Endothelial cell of umbilical vein (primary cell): ENCODE measurements around the gene FANCC. TPM values are rescaled to one million over a fixed set of nuclear protein-coding genes. Genes with fewer than 3 reads are reported as not detected.

ENCODE experiments used
- BruUV-seq: library from RNA; stranded (reverse); fragments of 400-500 nt; replicated peaks from 2 replicates; lab custom pipeline; 2021; lab: Mats Ljungman, UMichigan
- CTCF ChIA-PET: fragments of 300-600, 350-600 bp; sonication (Branson Sonifier 250); formaldehyde crosslinking; loops from one replicate; lab custom pipeline; 2021; ENCODE audit warnings: antibody characterized with exemption, inconsistent platforms; lab: Charles Lee
- POLR2A ChIA-PET: fragments of 300-600, 350-600 bp; sonication (Branson Sonifier 250); formaldehyde crosslinking; loops from one replicate; lab custom pipeline; 2021; ENCODE audit warnings: antibody characterized with exemption, inconsistent platforms; lab: Charles Lee
- DNase-seq: peaks from one replicate; pipeline ENCODE4 v3.0.0-alpha.2; 2011; ENCODE audit warnings: low read depth, low spot score
- FAIRE-seq: peaks from 2 replicates; lab custom pipeline; 2011; peaks lifted over from hg19 to GRCh38; lab: Jason Lieb, UNC
- H2AFZ ChIP-seq: 2 replicates; pipeline ENCODE4 v1.6.0; 2012; ENCODE audit warnings: low read depth, low read length, control low read depth, inconsistent platforms
- H3K27ac ChIP-seq: 2 replicates; pipeline ENCODE4 v1.5.1; 2011; ENCODE audit warnings: low read depth, mild to moderate bottlenecking, control low read depth, low read length, moderate library complexity; ENCODE audit not compliant: insufficient read depth
- H3K27me3 ChIP-seq, 2 experiments: 2 replicates each; pipeline versions ENCODE4 v1.6.0 to v1.6.1; 2011; ENCODE audit warnings: low read length in 2 of 2, mixed read lengths in 1 of 2; ENCODE audit not compliant: control insufficient read depth in 2 of 2, insufficient read depth in 2 of 2
- H3K36me3 ChIP-seq, 2 experiments: 2 replicates in 1 of 2; 3 replicates in 1 of 2; pipeline ENCODE4 v1.5.1; 2011; ENCODE audit warnings: low read length in 2 of 2, mild to moderate bottlenecking in 1 of 2, moderate library complexity in 1 of 2; ENCODE audit not compliant: control insufficient read depth in 2 of 2, insufficient read depth in 2 of 2; ENCODE audit errors: extremely low read depth in 1 of 2
- H3K4me1 ChIP-seq: 3 replicates; pipeline ENCODE4 v1.5.1; 2011; ENCODE audit warnings: mild to moderate bottlenecking, low read length; ENCODE audit not compliant: control insufficient read depth, insufficient read depth; ENCODE audit errors: extremely low read depth
- H3K4me2 ChIP-seq: 2 replicates; pipeline ENCODE4 v1.6.1; 2011; ENCODE audit warnings: low read length, control low read depth, mixed read lengths; ENCODE audit not compliant: insufficient read depth
- H3K4me3 ChIP-seq, 3 experiments: fragments of 200-600 bp in 1 of 3; sonication (generic), shearing (Covaris generic) in 1 of 3; replicated peaks in 1 of 3; 2 replicates each; pipeline ENCODE4 v1.5.1; 2011 to 2016; ENCODE audit warnings: control low read depth in 3 of 3, low read length in 3 of 3, mild to moderate bottlenecking in 2 of 3, inconsistent platforms in 1 of 3, low read depth in 1 of 3, moderate library complexity in 1 of 3; ENCODE audit not compliant: insufficient read depth in 1 of 3
- H3K79me2 ChIP-seq: 2 replicates; pipeline ENCODE4 v1.6.0; 2012; ENCODE audit warnings: low read length, inconsistent platforms; ENCODE audit not compliant: control insufficient read depth, insufficient read depth
- H3K9ac ChIP-seq: replicated peaks from 2 replicates; pipeline ENCODE3; 2011; ENCODE audit warnings: low read length, control low read depth; ENCODE audit not compliant: insufficient read depth; ENCODE audit errors: extremely low read depth
- H3K9me1 ChIP-seq: replicated peaks from 3 replicates; pipeline ENCODE4 v1.6.0; 2011; ENCODE audit warnings: mild to moderate bottlenecking, low read length; ENCODE audit not compliant: control insufficient read depth, insufficient read depth; ENCODE audit errors: extremely low read depth
- H3K9me3 ChIP-seq: replicated peaks from 2 replicates; pipeline ENCODE4 v1.5.1; 2012; ENCODE audit warnings: low read length, inconsistent platforms; ENCODE audit not compliant: control insufficient read depth, insufficient read depth
- H4K20me1 ChIP-seq: replicated peaks from 2 replicates; pipeline ENCODE3; 2011; ENCODE audit warnings: mild to moderate bottlenecking, low read length; ENCODE audit not compliant: control insufficient read depth, insufficient read depth; ENCODE audit errors: extremely low read depth
- EZH2 ChIP-seq: IDR thresholded peaks from 2 replicates; pipeline ENCODE4 v1.6.1; 2012; ENCODE audit warnings: borderline replicate concordance, low read depth, mild to moderate bottlenecking, moderate library complexity, low read length, inconsistent platforms; ENCODE audit not compliant: severe bottlenecking
- FOS ChIP-seq: IDR thresholded peaks from 2 replicates; pipeline ENCODE4 v1.6.1; 2011; ENCODE audit warnings: mild to moderate bottlenecking, low read length, moderate library complexity, borderline replicate concordance; ENCODE audit not compliant: insufficient read depth
- GATA2 ChIP-seq: IDR thresholded peaks from 2 replicates; pipeline ENCODE4 v1.7.0; 2011; ENCODE audit warnings: low read depth, mild to moderate bottlenecking, moderate library complexity, mixed read lengths, low read length; ENCODE audit not compliant: insufficient read length, insufficient read depth
- JUN ChIP-seq: IDR thresholded peaks from 2 replicates; pipeline ENCODE4 v1.6.1; 2011; ENCODE audit warnings: borderline replicate concordance, low read depth; ENCODE audit not compliant: insufficient read length, insufficient read depth
- MYC ChIP-seq: IDR thresholded peaks from one replicate; pipeline ENCODE4 v1.6.1; 2011; ENCODE audit warnings: mild to moderate bottlenecking, low read depth, low read length
- POLR2AphosphoS5 ChIP-seq: IDR thresholded peaks from 2 replicates; pipeline ENCODE4 v1.6.1; 2012; ENCODE audit warnings: low read depth, mild to moderate bottlenecking, control low read depth, low read length, moderate library complexity; ENCODE audit not compliant: insufficient read depth
- dilution Hi-C: fragments of 300-500 bp; cut with MboI; formaldehyde crosslinking; loops from one replicate; pipeline ENCODE4 v1.15.0; 2019; ENCODE audit warnings: low sequenced_read_pairs; ENCODE audit not compliant: extremely low pct_ligation_motif_present
- intact Hi-C: fragments of 100-400 bp; cut with micrococcal nuclease; formaldehyde crosslinking; loops from one replicate; pipeline ENCODE4 v1.10.0; 2022
- polyA plus RNA-seq, 4 experiments: library from polyadenylated mRNA; depleted of rRNA in 3 of 4; stranded (reverse) in 3 of 4; unstranded in 1 of 4; fragments of >200 nt; gene quantifications; 2 replicates each; pipeline versions ENCODE4 v1.2.1 to v1.2.3, GENCODE V29; 2011 to 2012; ENCODE audit warnings: missing spikeins in 1 of 4
- total RNA-seq: library from RNA; stranded (reverse); gene quantifications from 2 replicates; pipeline ENCODE4 v1.2.3, GENCODE V29; 2021
- TF ChIP-seq, protein P1 (sequence below): IDR thresholded peaks from 2 replicates; pipeline ENCODE4 v1.6.1; 2011; ENCODE audit not compliant: insufficient read depth, insufficient read length
- TF ChIP-seq, protein P2 (sequence below), 2 donors: IDR thresholded peaks; 1 replicate in 1 of 2; 2 replicates in 1 of 2; pipeline ENCODE4 v1.5.1; 2011; ENCODE audit warnings: low read length in 2 of 2, mild to moderate bottlenecking in 2 of 2, moderate library complexity in 2 of 2, control low read depth in 1 of 2, inconsistent platforms in 1 of 2, low read depth in 1 of 2; ENCODE audit not compliant: insufficient read depth in 1 of 2; ENCODE audit errors: extremely low read depth in 1 of 2

The FANCC gene
- total and polyA plus RNA-seq, 2 donors (not counting 3 experiments of a cell fraction or from before 2014, with no cell fraction given): 5.7 to 13.1 TPM

DNA sequence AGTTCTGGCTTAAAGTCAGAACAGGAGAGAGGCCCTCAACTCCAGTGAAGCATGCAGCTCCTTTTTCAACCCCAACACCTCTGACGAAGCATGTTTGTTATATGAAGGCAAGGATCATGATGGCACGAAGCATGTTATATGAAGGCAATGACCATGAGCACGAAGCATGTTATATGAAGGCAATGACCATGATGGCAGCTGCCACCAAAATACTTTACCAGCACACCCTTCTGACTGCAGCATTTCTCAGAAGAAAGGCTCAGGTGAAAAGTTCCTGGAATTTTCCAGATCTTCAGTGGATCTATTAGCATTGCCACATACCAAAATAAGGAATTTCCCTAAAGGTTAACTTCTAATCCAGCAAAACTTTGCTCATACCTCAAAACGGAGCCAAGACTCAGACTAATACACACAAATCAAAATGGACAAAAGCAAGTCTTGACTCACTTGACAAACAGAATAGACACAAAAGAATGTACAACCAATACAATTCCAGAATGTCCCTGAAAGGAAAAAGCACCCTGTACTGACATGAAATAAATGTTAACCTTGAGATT, 217.4 kb downstream of the FANCC start:
- TF ChIP-seq, protein P1, sequence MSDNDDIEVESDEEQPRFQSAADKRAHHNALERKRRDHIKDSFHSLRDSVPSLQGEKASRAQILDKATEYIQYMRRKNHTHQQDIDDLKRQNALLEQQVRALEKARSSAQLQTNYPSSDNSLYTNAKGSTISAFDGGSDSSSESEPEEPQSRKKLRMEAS: no peak
- no peak for TF ChIP-seq POLR2AphosphoS5
- no peak overlapping the region for H3K4me2 ChIP-seq
- CTCF ChIA-PET: no interaction called here
- H3K4me3 ChIP-seq: no peak overlapping the region
- H3K4me1 ChIP-seq: peaks cover 1% of the 10 kb centered on the region
- no peak overlapping the region for H3K27ac ChIP-seq
- BruUV-seq: no TSS peak
- H3K27me3 ChIP-seq: no peaks in the 10 kb centered on the region
- DNase-seq (no peak), FAIRE-seq (no peak)
- H2AFZ ChIP-seq: no peak overlapping the region
- H3K79me2 ChIP-seq: no peaks in the 10 kb centered on the region
- H3K9ac ChIP-seq: no peak overlapping the region
- dilution Hi-C loops (no loop called here), intact Hi-C loops (no loop called here)
- POLR2A ChIA-PET: no interaction called here
- no peaks in the 10 kb centered on the region for H3K9me1 ChIP-seq
- H4K20me1 ChIP-seq: no peaks in the 10 kb centered on the region
- peaks cover 2 to 3% of the 10 kb centered on the region in 2 experiments for H3K36me3 ChIP-seq
- H3K9me3 ChIP-seq: no peaks in the 10 kb centered on the region

DNA sequence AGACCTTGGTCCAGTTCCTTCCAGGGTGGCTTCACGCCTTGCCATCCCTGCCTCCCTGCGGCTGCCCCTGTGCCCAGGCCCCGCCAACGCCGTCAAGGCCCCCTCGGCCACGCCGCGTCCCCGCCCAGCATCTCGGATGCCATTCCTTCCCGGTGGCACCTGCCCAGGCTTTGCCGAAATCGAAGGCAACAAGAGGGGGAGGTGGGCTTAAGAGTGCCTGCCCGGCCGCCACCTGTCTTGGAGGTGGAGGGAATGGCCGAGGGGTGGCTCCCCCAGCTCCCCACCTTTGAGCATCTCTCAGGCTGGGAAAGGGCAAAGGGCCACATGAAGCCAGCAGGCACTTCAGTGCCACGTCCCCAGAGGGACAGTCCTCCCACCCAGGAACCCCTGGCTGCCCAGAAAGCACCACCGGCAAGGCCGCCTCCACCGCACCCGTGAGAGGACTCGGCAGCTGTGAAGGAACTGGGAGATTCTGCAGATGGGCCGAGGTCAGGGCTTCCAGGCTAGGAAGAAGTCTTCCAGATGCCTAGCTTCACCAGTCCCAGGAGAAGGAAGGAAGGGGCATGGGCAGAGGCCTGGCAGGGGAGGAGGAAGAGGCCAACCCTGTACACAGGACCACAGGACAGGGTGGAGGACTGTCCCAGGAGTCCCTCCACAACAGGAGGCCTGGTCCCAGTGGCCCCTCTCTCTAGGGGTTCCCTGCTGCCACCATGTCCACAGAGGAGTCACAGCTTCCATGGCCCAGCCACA, 218.0 kb downstream of the FANCC start:
- H3K36me3 ChIP-seq: peaks cover 2 to 3% of the 10 kb centered on the region in 2 experiments
- H3K4me2 ChIP-seq: no peak overlapping the region
- dilution Hi-C loops: no loop called here
- no peaks in the 10 kb centered on the region for H3K9me1 ChIP-seq
- H3K27me3 ChIP-seq: no peaks in the 10 kb centered on the region
- POLR2A ChIA-PET: no interaction called here
- no peaks in the 10 kb centered on the region for H3K79me2 ChIP-seq
- intact Hi-C loops: no loop called here
- no peaks in the 10 kb centered on the region for H4K20me1 ChIP-seq
- H3K9ac ChIP-seq: no peak overlapping the region
- CTCF ChIA-PET: interaction anchor here (0.7 to 1.4 kb wide), 2 partner anchors 13 to 32 kb away, joined by 3 to 4 read pairs; no protein-coding TSS in a partner anchor
- no peak overlapping the region for H3K4me3 ChIP-seq
- FAIRE-seq (no peak), DNase-seq (no peak)
- H3K27ac ChIP-seq: no peak overlapping the region
- no TSS peak for BruUV-seq
- no peaks in the 10 kb centered on the region for H3K9me3 ChIP-seq
- TF ChIP-seq POLR2AphosphoS5: no peak
- TF ChIP-seq GATA2: no peak
- TF ChIP-seq, protein P1: no peak
- TF ChIP-seq, protein P2, sequence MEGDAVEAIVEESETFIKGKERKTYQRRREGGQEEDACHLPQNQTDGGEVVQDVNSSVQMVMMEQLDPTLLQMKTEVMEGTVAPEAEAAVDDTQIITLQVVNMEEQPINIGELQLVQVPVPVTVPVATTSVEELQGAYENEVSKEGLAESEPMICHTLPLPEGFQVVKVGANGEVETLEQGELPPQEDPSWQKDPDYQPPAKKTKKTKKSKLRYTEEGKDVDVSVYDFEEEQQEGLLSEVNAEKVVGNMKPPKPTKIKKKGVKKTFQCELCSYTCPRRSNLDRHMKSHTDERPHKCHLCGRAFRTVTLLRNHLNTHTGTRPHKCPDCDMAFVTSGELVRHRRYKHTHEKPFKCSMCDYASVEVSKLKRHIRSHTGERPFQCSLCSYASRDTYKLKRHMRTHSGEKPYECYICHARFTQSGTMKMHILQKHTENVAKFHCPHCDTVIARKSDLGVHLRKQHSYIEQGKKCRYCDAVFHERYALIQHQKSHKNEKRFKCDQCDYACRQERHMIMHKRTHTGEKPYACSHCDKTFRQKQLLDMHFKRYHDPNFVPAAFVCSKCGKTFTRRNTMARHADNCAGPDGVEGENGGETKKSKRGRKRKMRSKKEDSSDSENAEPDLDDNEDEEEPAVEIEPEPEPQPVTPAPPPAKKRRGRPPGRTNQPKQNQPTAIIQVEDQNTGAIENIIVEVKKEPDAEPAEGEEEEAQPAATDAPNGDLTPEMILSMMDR (IDR thresholded peaks at IDR 0.05; ENCODE audit: extremely low read depth in 1 of 2, insufficient read depth in 1 of 2, low read depth in 1 of 2, low read length in 2 of 2): no peak
- no peak for TF ChIP-seq JUN
- TF ChIP-seq EZH2: no peak
- TF ChIP-seq MYC: no peak
- TF ChIP-seq FOS: no peak
- H2AFZ ChIP-seq: no peak overlapping the region
- peaks cover 4% of the 10 kb centered on the region for H3K4me1 ChIP-seq
